A673 (cell line): ENCODE measurements around the gene AIP. TPM values are rescaled to one million over a fixed set of nuclear protein-coding genes. Genes with fewer than 3 reads are reported as not detected.

ENCODE experiments used
- BruUV-seq: library from RNA; stranded (reverse); fragments of 400-500 nt; replicated peaks from 2 replicates; lab custom pipeline; 2021; lab: Mats Ljungman, UMichigan
- CTCF ChIA-PET: fragments of 300-600 bp; sonication (Branson Sonifier 250); formaldehyde crosslinking; loops from one replicate; lab custom pipeline; 2022; ENCODE audit warnings: antibody characterized with exemption; lab: Charles Lee
- POLR2A ChIA-PET: fragments of 300-600 bp; sonication (Branson Sonifier 250); formaldehyde crosslinking; loops from one replicate; lab custom pipeline; 2022; ENCODE audit warnings: antibody characterized with exemption; ENCODE audit not compliant: low non-redundant PET; lab: Charles Lee
- DNase-seq: peaks from one replicate; pipeline ENCODE4 v3.0.0-alpha.2; 2015; ENCODE audit warnings: low spot score
- H3K27ac ChIP-seq: fragments of 200-600 bp; sonication (generic); 2 replicates; pipeline ENCODE4 v1.5.1; 2016; ENCODE audit warnings: mixed run types, low read depth, mild to moderate bottlenecking, mixed read lengths, antibody characterized with exemption, low read length; ENCODE audit not compliant: poor library complexity, severe bottlenecking
- H3K27me3 ChIP-seq: fragments of 200-600 bp; sonication (generic); replicated peaks from 2 replicates; pipeline ENCODE4 v1.6.1; 2017; ENCODE audit warnings: mixed run types, low read depth, mild to moderate bottlenecking, mixed read lengths, antibody characterized with exemption, low read length; ENCODE audit not compliant: insufficient read depth, poor library complexity
- H3K36me3 ChIP-seq: fragments of 200-600 bp; sonication (generic); 2 replicates; pipeline ENCODE4 v1.6.1; 2016; ENCODE audit warnings: mixed run types, mild to moderate bottlenecking, mixed read lengths, antibody characterized with exemption, low read length; ENCODE audit not compliant: insufficient read depth, poor library complexity, severe bottlenecking
- H3K4me1 ChIP-seq: fragments of 200-600 bp; sonication (generic); 2 replicates; pipeline ENCODE4 v1.6.1; 2017; ENCODE audit warnings: mixed run types, mild to moderate bottlenecking, mixed read lengths, antibody characterized with exemption, low read length; ENCODE audit not compliant: insufficient read depth, poor library complexity, severe bottlenecking
- H3K4me3 ChIP-seq: fragments of 200-600 bp; sonication (generic); 2 replicates; pipeline ENCODE4 v1.5.1; 2016; ENCODE audit warnings: low read depth, mixed run types, mild to moderate bottlenecking, mixed read lengths, low read length; ENCODE audit not compliant: poor library complexity, severe bottlenecking
- H3K9me3 ChIP-seq: fragments of 200-600 bp; sonication (generic); 2 replicates; pipeline ENCODE4 v1.6.1; 2016; ENCODE audit warnings: mixed run types, low read depth, mild to moderate bottlenecking, mixed read lengths, antibody characterized with exemption, low read length; ENCODE audit not compliant: poor library complexity, severe bottlenecking
- CTCF ChIP-seq: fragments of 300-800, 200-600 bp; sonication (generic); conservative IDR thresholded peaks from 2 replicates; pipeline ENCODE4 v1.5.1; 2017; ENCODE audit warnings: low read depth, mild to moderate bottlenecking, antibody characterized with exemption, low read length, moderate library complexity, mixed read lengths
- EZH2 ChIP-seq: fragments of 200-600 bp; sonication (generic); IDR thresholded peaks from 2 replicates; pipeline ENCODE4 v1.6.1; 2017; ENCODE audit warnings: borderline replicate concordance, low read depth, mild to moderate bottlenecking, mixed read lengths, antibody characterized with exemption, low read length; ENCODE audit not compliant: poor library complexity, severe bottlenecking
- intact Hi-C: fragments of 100-400 bp; cut with micrococcal nuclease; formaldehyde crosslinking; loops from one replicate; pipeline ENCODE4 v1.10.0; 2022; ENCODE audit not compliant: unreplicated experiment
- total RNA-seq: library from RNA; stranded (reverse); gene quantifications from 2 replicates; pipeline ENCODE4 v1.2.3, GENCODE V29; 2021

Gene AIP
- total RNA-seq, 1 experiment from 2014 or later: 66.0 TPM

DNA sequence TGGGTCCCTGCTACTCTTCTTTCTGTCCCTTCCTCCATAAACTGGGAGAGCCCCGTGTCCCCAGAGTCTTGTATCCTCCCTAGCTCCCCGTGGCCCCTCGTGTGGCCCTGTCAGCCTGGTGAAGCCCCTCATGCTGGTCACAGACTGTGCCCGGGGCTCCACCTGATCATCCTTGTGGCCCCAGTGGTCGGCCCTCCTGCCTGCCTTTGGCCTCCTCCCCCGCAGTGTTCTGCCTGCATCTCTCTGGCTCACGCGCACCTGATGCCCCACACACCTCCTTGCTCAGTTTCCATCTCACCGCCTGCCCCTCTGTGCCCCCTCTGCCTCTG lies 41.6 kb downstream of the AIP start:
- no peaks in the 10 kb centered on the region for H3K36me3 ChIP-seq
- TF ChIP-seq EZH2: no peak
- TF ChIP-seq CTCF: no peak
- no peaks in the 10 kb centered on the region for H3K9me3 ChIP-seq
- intact Hi-C loops: no loop called here
- H3K27ac ChIP-seq: no peak overlapping the region
- DNase-seq: no peak
- no peak overlapping the region for H3K4me3 ChIP-seq
- H3K27me3 ChIP-seq: no peaks in the 10 kb centered on the region
- ChIA-PET POLR2A (no interaction called here), CTCF (no interaction called here)
- no peaks in the 10 kb centered on the region for H3K4me1 ChIP-seq
- no TSS peak for BruUV-seq

DNA sequence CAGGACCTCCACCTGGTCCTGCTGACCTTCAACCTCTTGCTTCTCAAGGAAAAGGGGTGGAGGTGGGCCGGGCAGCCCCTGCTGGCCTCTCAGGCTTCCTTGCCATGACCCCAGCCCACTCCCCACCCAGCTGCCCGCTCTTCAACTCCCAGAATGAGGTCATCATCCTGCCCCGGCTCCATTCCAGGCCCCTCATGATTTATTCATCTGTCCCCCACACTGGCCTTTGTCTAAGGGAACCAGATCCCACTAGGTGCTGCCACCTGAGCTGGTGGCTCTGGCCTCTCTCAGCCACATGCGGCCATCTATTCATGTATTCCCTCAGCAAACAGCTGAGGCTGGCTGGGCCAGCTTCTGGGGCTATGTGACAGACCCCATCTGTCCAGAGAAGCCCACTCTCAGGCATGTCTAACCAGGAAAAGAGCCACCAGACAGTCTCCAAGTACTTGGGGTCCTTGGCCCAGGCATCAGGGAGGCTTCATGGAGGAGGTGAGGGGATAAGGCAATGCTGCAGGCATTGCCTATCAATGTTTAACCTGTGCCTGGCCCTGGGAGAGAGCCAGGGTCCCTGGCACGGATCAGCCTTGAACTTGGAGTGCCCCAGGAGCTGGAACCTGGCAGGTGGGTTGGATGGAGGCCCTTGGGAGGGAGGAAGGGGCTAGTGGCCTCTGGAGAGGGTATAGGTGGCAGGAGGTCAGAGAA lies 42.6 kb downstream of the AIP start:
- H3K27me3 ChIP-seq: no peaks in the 10 kb centered on the region
- TF ChIP-seq CTCF: no peak
- no peak for TF ChIP-seq EZH2
- H3K27ac ChIP-seq: no peak overlapping the region
- ChIA-PET POLR2A (no interaction called here), CTCF (interaction anchor here (0.5 kb wide), 1 partner anchor 22 kb away, joined by 3 read pairs; no protein-coding TSS in a partner anchor)
- no peak for DNase-seq
- H3K36me3 ChIP-seq: no peaks in the 10 kb centered on the region
- intact Hi-C loops: no loop called here
- no peaks in the 10 kb centered on the region for H3K9me3 ChIP-seq
- H3K4me3 ChIP-seq: no peak overlapping the region
- BruUV-seq: no TSS peak
- no peaks in the 10 kb centered on the region for H3K4me1 ChIP-seq

DNA sequence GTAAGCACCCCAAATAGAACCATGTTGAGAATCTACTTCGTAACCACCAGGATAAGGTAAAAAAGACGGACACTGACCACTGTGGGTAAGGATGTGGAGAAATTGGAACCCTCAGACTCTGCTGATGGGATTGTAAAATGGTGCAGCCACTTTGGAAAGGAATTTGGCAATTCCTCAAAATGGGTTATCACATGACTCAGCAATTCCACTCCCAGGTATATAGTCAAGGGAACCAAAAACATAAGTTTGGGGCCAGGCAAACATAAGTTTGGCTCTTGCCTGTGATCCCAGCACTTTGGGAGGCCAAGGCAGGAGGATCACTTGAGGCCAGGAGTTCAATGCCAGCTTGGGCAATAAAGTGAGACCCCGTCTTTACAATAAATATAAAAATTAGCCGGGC lies 45.5 kb downstream of the AIP start:
- no peaks in the 10 kb centered on the region for H3K4me1 ChIP-seq
- BruUV-seq: no TSS peak
- H3K4me3 ChIP-seq: no peak overlapping the region
- peaks cover 8% of the 10 kb centered on the region for H3K9me3 ChIP-seq
- no peaks in the 10 kb centered on the region for H3K27me3 ChIP-seq
- CTCF ChIA-PET: no interaction called here
- H3K36me3 ChIP-seq: no peaks in the 10 kb centered on the region
- TF ChIP-seq CTCF (no peak), EZH2 (no peak)
- no peak overlapping the region for H3K27ac ChIP-seq
- intact Hi-C loops: no loop called here
- DNase-seq: no peak
- POLR2A ChIA-PET: no interaction called here
